ENCODE measurements around the gene GDF15. TPM values are rescaled to one million over a fixed set of nuclear protein-coding genes. Genes with fewer than 3 reads are reported as not detected.
A peak's percentile ranks its signal among the peaks of the same experiment; 100 is the strongest.

The GDF15 gene
- total and polyA plus RNA-seq, 12 donors: 0.44 to 2.5 (median 0.70) TPM

- WGBS, 2 donors: 5 to 8% methylated on average over 15 of the region's 15 CpGs
Measured at GRCh38 chr19:18364826-18365528, 21.0 kb upstream of the GDF15 start.

DNA sequence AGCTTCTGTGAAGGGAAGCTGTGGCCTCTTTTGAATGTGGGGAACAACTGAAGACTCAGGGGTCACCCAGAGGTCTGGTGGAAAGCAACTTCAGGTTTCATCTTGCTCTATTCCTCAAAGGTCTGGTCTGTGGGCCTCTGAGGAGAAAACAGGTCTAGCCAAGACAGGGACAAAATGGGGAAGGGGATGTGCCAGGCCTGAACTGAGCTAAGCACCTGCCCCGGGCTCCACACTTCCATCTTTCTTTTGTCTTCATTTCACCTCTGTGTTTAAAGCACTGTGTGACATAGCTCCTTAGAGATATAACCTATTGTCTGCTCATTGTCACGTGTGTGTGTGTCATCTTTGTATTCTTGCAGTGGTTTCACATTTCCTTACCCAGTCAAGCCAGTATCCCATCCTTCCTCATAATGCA is 19.9 kb upstream of the GDF15 start:
- DNase-seq (no peak), ATAC-seq (no peak)
- Histone ChIP-seq H3K27me3 (no peaks in the 10 kb centered on the region), H3K4me3 (no peak overlapping the region), H3K9me3 (no peaks in the 10 kb centered on the region), H3K27ac (peak overlapping the region in 8 of 10 donors; percentile 74 to 93 (median 86)), H3K36me3 (peaks cover 0 to 38% (median 0%) of the 10 kb centered on the region in 9 donors), H3K4me1 (peaks cover 0 to 34% (median 25%) of the 10 kb centered on the region in 9 donors)
- WGBS, 2 donors: 90 to 94% methylated on average over 2 of the region's 2 CpGs
- intact Hi-C loops (cut with DNase I): no loop called here
- no peak for TF ChIP-seq CTCF (IDR thresholded peaks at IDR 0.05)

More at GRCh38 chr19:18364826-18365528, 21.0 kb upstream of the GDF15 start:
- intact Hi-C loops (cut with DNase I): no loop called here
- Histone ChIP-seq H3K4me3 (peak overlapping the region in 3 of 10 donors; percentile 16 to 34 (median 28)), H3K27ac (peak overlapping the region; percentile 5 to 93 (median 85)), H3K4me1 (peaks cover 0 to 34% (median 25%) of the 10 kb centered on the region in 9 donors), H3K36me3 (peaks cover 0 to 48% (median under 1%) of the 10 kb centered on the region in 9 donors), H3K9me3 (no peaks in the 10 kb centered on the region), H3K27me3 (no peaks in the 10 kb centered on the region)
- peak; percentile 27 to 90 for DNase-seq
- peak; percentile 73 to 93 (median 86) for ATAC-seq
- TF ChIP-seq CTCF (IDR thresholded peaks at IDR 0.05): no peak

- H3K4me3 ChIP-seq: no peak overlapping the region
- intact Hi-C loops (cut with DNase I): no loop called here
- H3K9me3 ChIP-seq: no peaks in the 10 kb centered on the region
- no peak for TF ChIP-seq CTCF (IDR thresholded peaks at IDR 0.05)
- H3K36me3 ChIP-seq: peaks cover 0 to 12% (median 0%) of the 10 kb centered on the region in 9 donors
- no peak overlapping the region for H3K27ac ChIP-seq
- ATAC-seq (no peak), DNase-seq (no peak)
- H3K4me1 ChIP-seq: peaks cover 0 to 44% (median 28%) of the 10 kb centered on the region in 9 donors
- no peaks in the 10 kb centered on the region for H3K27me3 ChIP-seq
- 83 to 86% methylated on average over 15 of the region's 15 CpGs for WGBS, 2 donors
Measured at GRCh38 chr19:18368504-18369222, 17.3 kb upstream of the GDF15 start.

- DNase-seq (no peak), ATAC-seq (peak in 1 of 8 donors; percentile 3)
- no peak overlapping the region for H3K4me3 ChIP-seq
- H3K27me3 ChIP-seq: no peaks in the 10 kb centered on the region
- no peak for TF ChIP-seq CTCF (IDR thresholded peaks at IDR 0.05)
- H3K4me1 ChIP-seq: peaks cover 10 to 40% (median 25%) of the 10 kb centered on the region in 9 donors
- H3K9me3 ChIP-seq: no peaks in the 10 kb centered on the region
- peak overlapping the region in 9 of 10 donors; percentile 41 to 91 (median 83) for H3K27ac ChIP-seq
- intact Hi-C loops (cut with DNase I): no loop called here
- no peaks in the 10 kb centered on the region for H3K36me3 ChIP-seq
- WGBS, 2 donors: 62 to 65% methylated on average over 4 of the region's 4 CpGs
Measured at GRCh38 chr19:18373407-18373891, 12.5 kb upstream of the GDF15 start.

Measured in heart right ventricle (tissue), 16 donors.